ENCODE results near the gene RPL36AL.
"Not testable (repeated sequence)": the region's sequence is repeated elsewhere in the genome, so short reads cannot be mapped to it uniquely, and the experiment has no call there.

Gene RPL36AL

GRCh38 chr14:49620182-49621113 lies at the start of gene RPL36AL, which contains the start of gene MGAT2:
Gene RPL36AL (minus strand): TSS chr14:49620626. CDS start chr14:49619104, 1,522 bp downstream.
Gene MGAT2 (plus strand): TSS chr14:49620799. CDS start chr14:49621269, 470 bp downstream.
- no peaks in the 10 kb centered on the region for H3K27me3 ChIP-seq (ENCODE audit: insufficient read depth, low read length)
- H2AFZ ChIP-seq (ENCODE audit: low read length, unreplicated experiment) = peak within 1 kb of the TSS; percentile 17
- peaks cover 12% of the 10 kb centered on the region; the same call in 1 of the 2 replicates for H3K36me3 ChIP-seq (ENCODE audit: insufficient read depth, low read length)
- peak within 1 kb of the TSS; percentile 84 for H3K4me3 ChIP-seq (ENCODE audit: low read depth, low read length)
- H3K79me2 ChIP-seq (ENCODE audit: control insufficient read depth, insufficient read depth, low read length, unreplicated experiment) = peaks cover 69% of the 10 kb centered on the region
- H3K27ac ChIP-seq (ENCODE audit: low read depth, low read length) = peak within 1 kb of the TSS; percentile 90
- peaks cover 32% of the 10 kb centered on the region for H3K4me1 ChIP-seq (ENCODE audit: control insufficient read depth, insufficient read depth, low read length, unreplicated experiment)

DNA sequence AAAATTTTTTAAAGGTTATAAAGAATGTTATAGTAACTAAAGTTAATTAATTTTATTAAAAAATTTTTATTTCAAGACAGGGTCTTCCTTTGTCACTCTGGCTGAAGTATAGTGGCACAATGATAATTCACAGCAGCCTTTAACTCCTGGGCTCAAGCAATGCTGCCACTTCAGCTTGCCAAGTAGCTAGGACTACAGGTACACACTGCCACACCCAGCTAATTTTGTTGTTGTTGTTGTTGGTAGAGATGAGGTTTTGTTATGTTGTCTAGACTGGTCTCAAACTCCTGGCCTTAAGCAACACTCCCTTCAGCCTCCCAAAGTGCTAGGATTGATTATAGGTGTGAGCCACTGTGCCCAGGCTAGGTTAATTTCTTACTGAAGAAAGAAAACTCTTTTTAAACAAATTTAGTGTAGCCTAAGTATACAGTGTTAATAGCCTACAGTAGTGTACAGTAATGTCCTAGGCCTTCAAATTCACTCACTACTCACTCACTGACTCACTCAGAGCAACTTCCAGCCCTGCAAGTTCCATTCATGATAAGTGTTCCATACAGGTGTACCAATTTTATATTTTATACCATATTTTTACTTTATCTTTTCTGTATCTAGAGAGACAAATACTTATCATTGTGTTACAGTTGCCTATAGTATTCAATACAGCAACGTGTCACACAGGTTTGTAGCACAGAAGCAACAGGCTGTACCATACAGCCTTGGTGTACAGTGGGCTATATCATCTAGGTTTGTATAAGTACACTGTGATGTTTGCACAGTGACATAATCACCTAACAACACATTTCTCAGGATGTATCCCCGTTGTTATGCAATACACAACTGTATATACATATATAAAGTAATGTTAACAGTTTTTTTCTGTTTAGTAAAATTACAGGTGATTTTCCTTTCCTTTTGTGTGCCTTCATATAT lies 39.4 kb upstream of the RPL36AL start:
- no peak overlapping the region for H2AFZ ChIP-seq (ENCODE audit: low read length, unreplicated experiment)
- H3K27me3 ChIP-seq (ENCODE audit: insufficient read depth, low read length) = no peaks in the 10 kb centered on the region
- H3K79me2 ChIP-seq (ENCODE audit: control insufficient read depth, insufficient read depth, low read length, unreplicated experiment) = no peaks in the 10 kb centered on the region
- 0 out of 2 replicates have a peak, but pooled peaks cover 2% of the 10 kb centered on the region for H3K36me3 ChIP-seq (ENCODE audit: insufficient read depth, low read length)
- H3K4me1 ChIP-seq (ENCODE audit: control insufficient read depth, insufficient read depth, low read length, unreplicated experiment) = no peaks in the 10 kb centered on the region
- no peak overlapping the region for H3K4me3 ChIP-seq (ENCODE audit: low read depth, low read length)
- H3K27ac ChIP-seq (ENCODE audit: low read depth, low read length) = no peak overlapping the region

DNA sequence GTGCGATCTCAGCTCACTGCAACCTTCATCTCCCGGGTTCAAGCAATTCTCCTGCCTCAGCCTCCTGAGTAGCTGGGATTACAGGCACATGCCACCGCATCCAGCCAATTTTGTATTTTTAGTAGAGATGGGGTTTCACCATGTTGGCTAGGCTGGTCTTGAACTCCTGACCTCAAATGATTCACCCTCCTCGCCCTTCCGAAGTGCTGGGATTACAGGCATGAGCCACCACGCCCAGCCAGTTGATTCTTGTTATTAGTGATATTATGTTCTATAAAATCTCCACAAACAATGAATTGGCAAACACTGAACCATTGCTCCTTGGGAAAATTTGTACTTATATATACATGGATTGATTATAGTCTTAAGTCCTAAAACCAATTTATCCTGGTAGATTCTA lies 37.1 kb upstream of the RPL36AL start:
- H2AFZ ChIP-seq (ENCODE audit: low read length, unreplicated experiment); H3K27me3 ChIP-seq (ENCODE audit: insufficient read depth, low read length); H3K4me1 ChIP-seq (ENCODE audit: control insufficient read depth, insufficient read depth, low read length, unreplicated experiment); H3K79me2 ChIP-seq (ENCODE audit: control insufficient read depth, insufficient read depth, low read length, unreplicated experiment); H3K4me3 ChIP-seq (ENCODE audit: low read depth, low read length); H3K36me3 ChIP-seq (ENCODE audit: insufficient read depth, low read length); H3K27ac ChIP-seq (ENCODE audit: low read depth, low read length): not testable (repeated sequence)

GRCh38 chr14:49654511-49654910 lies 34.1 kb upstream of the RPL36AL start:
- H3K4me1 ChIP-seq (ENCODE audit: control insufficient read depth, insufficient read depth, low read length, unreplicated experiment) = no peaks in the 10 kb centered on the region
- H2AFZ ChIP-seq (ENCODE audit: low read length, unreplicated experiment) = no peak overlapping the region
- H3K36me3 ChIP-seq (ENCODE audit: insufficient read depth, low read length) = peaks cover 9% of the 10 kb centered on the region
- no peaks in the 10 kb centered on the region for H3K27me3 ChIP-seq (ENCODE audit: insufficient read depth, low read length)
- H3K79me2 ChIP-seq (ENCODE audit: control insufficient read depth, insufficient read depth, low read length, unreplicated experiment) = peaks cover 2% of the 10 kb centered on the region
- H3K27ac ChIP-seq (ENCODE audit: low read depth, low read length) = no peak overlapping the region
- H3K4me3 ChIP-seq (ENCODE audit: low read depth, low read length) = no peak overlapping the region

GRCh38 chr14:49653508-49653907 lies 33.1 kb upstream of the RPL36AL start:
- Histone ChIP-seq H2AFZ (ENCODE audit: low read length, unreplicated experiment) (no peak overlapping the region), H3K36me3 (ENCODE audit: insufficient read depth, low read length) (peaks cover 9% of the 10 kb centered on the region)

DNA sequence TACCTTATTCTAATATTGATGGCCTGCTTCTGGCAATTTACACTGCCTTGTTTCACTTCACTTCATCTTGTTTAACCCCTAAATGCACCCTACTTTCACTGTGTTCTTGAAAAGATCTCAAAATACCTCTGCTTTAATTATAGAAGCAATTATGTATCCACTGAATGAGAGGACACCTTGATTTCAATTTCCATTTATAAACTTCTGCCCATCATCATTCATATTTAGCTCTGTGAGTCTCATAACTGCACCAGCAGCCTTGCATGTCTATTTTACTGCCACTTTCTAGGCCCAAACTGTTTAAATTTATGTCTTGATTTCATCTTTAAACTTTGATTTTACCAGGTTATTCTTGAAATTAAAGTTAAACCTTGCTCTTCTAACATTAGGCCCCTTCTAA lies 21.7 kb upstream of the RPL36AL start:
- H3K36me3 ChIP-seq (ENCODE audit: insufficient read depth, low read length) = peaks cover 26% of the 10 kb centered on the region
- peaks cover 8% of the 10 kb centered on the region for H3K4me1 ChIP-seq (ENCODE audit: control insufficient read depth, insufficient read depth, low read length, unreplicated experiment)
- no peak overlapping the region for H3K27ac ChIP-seq (ENCODE audit: low read depth, low read length)
- peaks cover 57% of the 10 kb centered on the region for H3K79me2 ChIP-seq (ENCODE audit: control insufficient read depth, insufficient read depth, low read length, unreplicated experiment)
- no peaks in the 10 kb centered on the region for H3K27me3 ChIP-seq (ENCODE audit: insufficient read depth, low read length)
- no peak overlapping the region for H2AFZ ChIP-seq (ENCODE audit: low read length, unreplicated experiment)
- no peak overlapping the region for H3K4me3 ChIP-seq (ENCODE audit: low read depth, low read length)

More at GRCh38 chr14:49653508-49653907, 33.1 kb upstream of the RPL36AL start:
- Histone ChIP-seq H3K4me1 (ENCODE audit: control insufficient read depth, insufficient read depth, low read length, unreplicated experiment) (no peaks in the 10 kb centered on the region), H3K4me3 (ENCODE audit: low read depth, low read length) (no peak overlapping the region), H3K79me2 (ENCODE audit: control insufficient read depth, insufficient read depth, low read length, unreplicated experiment) (peaks cover 2% of the 10 kb centered on the region), H3K27me3 (ENCODE audit: insufficient read depth, low read length) (no peaks in the 10 kb centered on the region), H3K27ac (ENCODE audit: low read depth, low read length) (no peak overlapping the region)

DNA sequence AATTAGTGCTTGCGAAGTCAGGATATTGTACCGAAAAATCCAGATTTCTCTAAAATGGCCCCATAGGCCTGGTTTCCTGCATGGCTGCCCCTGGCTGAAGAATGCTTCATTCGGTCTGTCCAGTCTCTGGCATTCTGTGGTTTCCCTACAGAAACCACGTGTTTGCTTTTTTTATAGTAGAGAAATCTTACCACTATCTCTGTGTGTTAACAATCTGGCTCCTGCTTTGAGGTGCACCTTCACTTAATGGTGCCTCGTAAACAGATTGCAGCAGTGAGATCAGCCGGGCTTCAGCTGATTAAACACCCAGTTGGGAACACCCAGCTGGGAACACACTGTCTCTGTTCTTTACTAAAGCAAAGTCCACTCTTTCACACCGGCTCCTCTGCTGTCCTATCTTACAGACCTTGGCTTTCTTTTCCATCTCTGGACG lies 21.3 kb upstream of the RPL36AL start:
- Histone ChIP-seq H3K36me3 (ENCODE audit: insufficient read depth, low read length) (peaks cover 26% of the 10 kb centered on the region), H3K27me3 (ENCODE audit: insufficient read depth, low read length) (no peaks in the 10 kb centered on the region), H3K4me1 (ENCODE audit: control insufficient read depth, insufficient read depth, low read length, unreplicated experiment) (peaks cover 10% of the 10 kb centered on the region), H2AFZ (ENCODE audit: low read length, unreplicated experiment) (no peak overlapping the region), H3K79me2 (ENCODE audit: control insufficient read depth, insufficient read depth, low read length, unreplicated experiment) (peaks cover 58% of the 10 kb centered on the region), H3K4me3 (ENCODE audit: low read depth, low read length) (no peak overlapping the region), H3K27ac (ENCODE audit: low read depth, low read length) (no peak overlapping the region)

DNA sequence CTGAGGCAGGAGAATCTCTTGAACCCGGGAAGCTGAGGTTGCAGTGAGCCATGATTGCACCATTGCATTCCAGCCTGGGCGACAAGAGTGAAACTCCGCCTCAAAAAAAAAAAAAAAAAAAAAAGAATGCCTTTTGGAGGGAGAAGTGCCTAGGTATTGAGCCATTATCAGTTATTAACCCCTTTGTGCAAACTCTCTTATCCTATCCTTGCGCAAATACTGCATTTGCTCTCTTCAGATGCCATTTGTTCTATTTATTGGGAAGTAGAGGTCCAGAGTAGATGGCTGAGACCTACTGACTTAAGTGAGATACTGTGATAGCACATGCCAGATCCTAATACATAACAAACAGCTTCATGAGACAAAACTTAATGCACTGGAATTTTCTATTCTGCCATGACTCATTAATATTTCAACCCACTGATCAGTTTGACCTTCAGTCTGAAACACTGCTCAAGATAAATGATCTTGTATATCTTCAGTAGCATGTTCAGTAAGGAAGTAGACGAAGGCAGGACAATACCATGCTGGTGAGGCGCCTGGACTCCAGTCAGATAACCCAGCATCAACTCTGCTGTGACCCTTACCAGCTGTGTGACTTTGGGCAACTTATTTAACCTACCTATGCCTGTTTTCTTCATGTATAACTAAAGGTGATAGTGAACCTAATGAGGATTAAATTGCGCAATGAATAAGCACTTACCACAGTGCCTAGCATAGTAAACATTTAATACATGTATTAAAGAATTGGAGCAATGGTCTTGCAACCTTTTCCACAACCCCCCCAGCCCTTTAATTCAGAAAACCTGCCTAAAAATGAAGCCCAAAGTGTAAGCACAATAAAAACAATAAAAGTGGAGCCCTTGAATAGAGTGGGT lies 20.4 kb upstream of the RPL36AL start:
- Histone ChIP-seq H3K79me2 (ENCODE audit: control insufficient read depth, insufficient read depth, low read length, unreplicated experiment) (peaks cover 62% of the 10 kb centered on the region), H3K27ac (ENCODE audit: low read depth, low read length) (no peak overlapping the region), H3K4me3 (ENCODE audit: low read depth, low read length) (no peak overlapping the region), H3K4me1 (ENCODE audit: control insufficient read depth, insufficient read depth, low read length, unreplicated experiment) (peaks cover 17% of the 10 kb centered on the region), H3K27me3 (ENCODE audit: insufficient read depth, low read length) (no peaks in the 10 kb centered on the region), H2AFZ (ENCODE audit: low read length, unreplicated experiment) (no peak overlapping the region), H3K36me3 (ENCODE audit: insufficient read depth, low read length) (peaks cover 22% of the 10 kb centered on the region)

- Histone ChIP-seq H3K79me2 (ENCODE audit: control insufficient read depth, insufficient read depth, low read length, unreplicated experiment) (peaks cover 83% of the 10 kb centered on the region), H2AFZ (ENCODE audit: low read length, unreplicated experiment) (no peak overlapping the region), H3K4me1 (ENCODE audit: control insufficient read depth, insufficient read depth, low read length, unreplicated experiment) (peaks cover 17% of the 10 kb centered on the region), H3K27me3 (ENCODE audit: insufficient read depth, low read length) (no peaks in the 10 kb centered on the region), H3K27ac (ENCODE audit: low read depth, low read length) (no peak overlapping the region), H3K4me3 (ENCODE audit: low read depth, low read length) (no peak overlapping the region), H3K36me3 (ENCODE audit: insufficient read depth, low read length) (peaks cover 22% of the 10 kb centered on the region)
Measured at GRCh38 chr14:49637534-49638078, 17.2 kb upstream of the RPL36AL start.

Data from ACC112 (cell line).